ENCODE measurements around the gene CDH11.

DNA sequence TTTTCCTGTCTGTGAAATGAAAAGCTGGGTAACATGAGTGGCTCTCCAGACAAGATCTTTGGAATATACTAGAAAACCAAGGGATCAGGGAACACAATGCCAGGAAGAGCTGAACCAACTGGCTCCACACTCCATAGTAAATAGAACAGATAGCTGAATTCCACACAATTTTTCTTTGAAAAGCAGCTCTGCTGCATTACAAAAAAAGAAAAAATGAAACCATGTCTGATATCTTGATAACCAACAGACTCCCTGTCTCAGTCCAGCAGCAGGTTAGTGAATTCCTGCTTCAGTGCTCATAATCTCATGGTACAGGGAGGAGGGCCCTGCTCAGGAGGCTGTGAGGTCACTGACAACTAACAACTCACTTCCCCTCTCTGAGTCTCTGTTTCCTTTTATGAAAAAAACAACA is 97.1 kb downstream of the CDH11 start:
- TF ChIP-seq, protein P1, sequence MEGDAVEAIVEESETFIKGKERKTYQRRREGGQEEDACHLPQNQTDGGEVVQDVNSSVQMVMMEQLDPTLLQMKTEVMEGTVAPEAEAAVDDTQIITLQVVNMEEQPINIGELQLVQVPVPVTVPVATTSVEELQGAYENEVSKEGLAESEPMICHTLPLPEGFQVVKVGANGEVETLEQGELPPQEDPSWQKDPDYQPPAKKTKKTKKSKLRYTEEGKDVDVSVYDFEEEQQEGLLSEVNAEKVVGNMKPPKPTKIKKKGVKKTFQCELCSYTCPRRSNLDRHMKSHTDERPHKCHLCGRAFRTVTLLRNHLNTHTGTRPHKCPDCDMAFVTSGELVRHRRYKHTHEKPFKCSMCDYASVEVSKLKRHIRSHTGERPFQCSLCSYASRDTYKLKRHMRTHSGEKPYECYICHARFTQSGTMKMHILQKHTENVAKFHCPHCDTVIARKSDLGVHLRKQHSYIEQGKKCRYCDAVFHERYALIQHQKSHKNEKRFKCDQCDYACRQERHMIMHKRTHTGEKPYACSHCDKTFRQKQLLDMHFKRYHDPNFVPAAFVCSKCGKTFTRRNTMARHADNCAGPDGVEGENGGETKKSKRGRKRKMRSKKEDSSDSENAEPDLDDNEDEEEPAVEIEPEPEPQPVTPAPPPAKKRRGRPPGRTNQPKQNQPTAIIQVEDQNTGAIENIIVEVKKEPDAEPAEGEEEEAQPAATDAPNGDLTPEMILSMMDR (IDR thresholded peaks at IDR 0.05; ENCODE audit: low read depth, low read length, missing input control): no peak
- TF ChIP-seq, protein P2, sequence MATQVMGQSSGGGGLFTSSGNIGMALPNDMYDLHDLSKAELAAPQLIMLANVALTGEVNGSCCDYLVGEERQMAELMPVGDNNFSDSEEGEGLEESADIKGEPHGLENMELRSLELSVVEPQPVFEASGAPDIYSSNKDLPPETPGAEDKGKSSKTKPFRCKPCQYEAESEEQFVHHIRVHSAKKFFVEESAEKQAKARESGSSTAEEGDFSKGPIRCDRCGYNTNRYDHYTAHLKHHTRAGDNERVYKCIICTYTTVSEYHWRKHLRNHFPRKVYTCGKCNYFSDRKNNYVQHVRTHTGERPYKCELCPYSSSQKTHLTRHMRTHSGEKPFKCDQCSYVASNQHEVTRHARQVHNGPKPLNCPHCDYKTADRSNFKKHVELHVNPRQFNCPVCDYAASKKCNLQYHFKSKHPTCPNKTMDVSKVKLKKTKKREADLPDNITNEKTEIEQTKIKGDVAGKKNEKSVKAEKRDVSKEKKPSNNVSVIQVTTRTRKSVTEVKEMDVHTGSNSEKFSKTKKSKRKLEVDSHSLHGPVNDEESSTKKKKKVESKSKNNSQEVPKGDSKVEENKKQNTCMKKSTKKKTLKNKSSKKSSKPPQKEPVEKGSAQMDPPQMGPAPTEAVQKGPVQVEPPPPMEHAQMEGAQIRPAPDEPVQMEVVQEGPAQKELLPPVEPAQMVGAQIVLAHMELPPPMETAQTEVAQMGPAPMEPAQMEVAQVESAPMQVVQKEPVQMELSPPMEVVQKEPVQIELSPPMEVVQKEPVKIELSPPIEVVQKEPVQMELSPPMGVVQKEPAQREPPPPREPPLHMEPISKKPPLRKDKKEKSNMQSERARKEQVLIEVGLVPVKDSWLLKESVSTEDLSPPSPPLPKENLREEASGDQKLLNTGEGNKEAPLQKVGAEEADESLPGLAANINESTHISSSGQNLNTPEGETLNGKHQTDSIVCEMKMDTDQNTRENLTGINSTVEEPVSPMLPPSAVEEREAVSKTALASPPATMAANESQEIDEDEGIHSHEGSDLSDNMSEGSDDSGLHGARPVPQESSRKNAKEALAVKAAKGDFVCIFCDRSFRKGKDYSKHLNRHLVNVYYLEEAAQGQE (IDR thresholded peaks at IDR 0.05): no peak
- TF ChIP-seq, protein P3, sequence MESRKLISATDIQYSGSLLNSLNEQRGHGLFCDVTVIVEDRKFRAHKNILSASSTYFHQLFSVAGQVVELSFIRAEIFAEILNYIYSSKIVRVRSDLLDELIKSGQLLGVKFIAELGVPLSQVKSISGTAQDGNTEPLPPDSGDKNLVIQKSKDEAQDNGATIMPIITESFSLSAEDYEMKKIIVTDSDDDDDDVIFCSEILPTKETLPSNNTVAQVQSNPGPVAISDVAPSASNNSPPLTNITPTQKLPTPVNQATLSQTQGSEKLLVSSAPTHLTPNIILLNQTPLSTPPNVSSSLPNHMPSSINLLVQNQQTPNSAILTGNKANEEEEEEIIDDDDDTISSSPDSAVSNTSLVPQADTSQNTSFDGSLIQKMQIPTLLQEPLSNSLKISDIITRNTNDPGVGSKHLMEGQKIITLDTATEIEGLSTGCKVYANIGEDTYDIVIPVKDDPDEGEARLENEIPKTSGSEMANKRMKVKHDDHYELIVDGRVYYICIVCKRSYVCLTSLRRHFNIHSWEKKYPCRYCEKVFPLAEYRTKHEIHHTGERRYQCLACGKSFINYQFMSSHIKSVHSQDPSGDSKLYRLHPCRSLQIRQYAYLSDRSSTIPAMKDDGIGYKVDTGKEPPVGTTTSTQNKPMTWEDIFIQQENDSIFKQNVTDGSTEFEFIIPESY (IDR thresholded peaks at IDR 0.05): no peak
- TF ChIP-seq SP1 (IDR thresholded peaks at IDR 0.05) (no peak), TAF1 (conservative IDR thresholded peaks at IDR 0.05) (no peak), YY1 (IDR thresholded peaks at IDR 0.05) (no peak), JUND (IDR thresholded peaks at IDR 0.05) (no peak), RAD21 (IDR thresholded peaks at IDR 0.05) (no peak), FOXA1 (IDR thresholded peaks at IDR 0.05) (no peak)

All from liver (tissue), 3 donors.